DND-41 (cell line): ENCODE data around the gene GMPR.
"Not testable (repeated sequence)": the region's sequence is repeated elsewhere in the genome, so short reads cannot be mapped to it uniquely, and the experiment has no call there.

Experiments
- ATAC-seq: fragments of 200-7000 bp; cut with Tn5 transposase; 3 replicates; pipeline ENCODE4 v1.9.1; 2021; ENCODE audit warnings: low read depth; ENCODE audit not compliant: insufficient read depth
- DNase-seq: peaks from one replicate; pipeline ENCODE4 v3.0.0-alpha.2; 2020
- H2AFZ ChIP-seq: 2 replicates; pipeline ENCODE4 v1.6.0; 2012; ENCODE audit warnings: low read depth, low read length
- H3K27ac ChIP-seq: 2 replicates; pipeline ENCODE4 v1.5.1; 2012; ENCODE audit warnings: low read length, inconsistent platforms
- H3K27me3 ChIP-seq: fragments of 200-600 bp; sonication (generic); 2 replicates; pipeline ENCODE4 v1.6.0; 2012; ENCODE audit warnings: low read length, mild to moderate bottlenecking, inconsistent platforms; ENCODE audit not compliant: insufficient read depth, poor library complexity
- H3K36me3 ChIP-seq: 2 replicates; pipeline ENCODE4 v1.5.1; 2012; ENCODE audit warnings: low read length, inconsistent platforms; ENCODE audit not compliant: insufficient read depth
- H3K4me1 ChIP-seq: 2 replicates; pipeline ENCODE4 v1.5.1; 2012; ENCODE audit warnings: mild to moderate bottlenecking, low read length; ENCODE audit not compliant: insufficient read depth
- H3K4me2 ChIP-seq: 2 replicates; pipeline ENCODE4 v1.6.0; 2012; ENCODE audit warnings: mild to moderate bottlenecking, moderate library complexity, low read length, inconsistent platforms; ENCODE audit not compliant: insufficient read depth
- H3K4me3 ChIP-seq, 2 experiments: fragments of 200-600 bp in 1 of 2; shearing (Covaris generic) in 1 of 2; 2 replicates each; pipeline ENCODE4 v1.5.1; 2012 to 2016; ENCODE audit warnings: inconsistent platforms in 2 of 2, low read length in 2 of 2, mild to moderate bottlenecking in 2 of 2, low read depth in 1 of 2, moderate library complexity in 1 of 2
- H3K79me2 ChIP-seq: 2 replicates; pipeline ENCODE4 v1.6.0; 2012; ENCODE audit warnings: low read length, inconsistent platforms; ENCODE audit not compliant: insufficient read depth
- H3K9ac ChIP-seq: 2 replicates; pipeline ENCODE4 v1.6.0; 2012; ENCODE audit warnings: low read depth, mild to moderate bottlenecking, inconsistent platforms, low read length, moderate library complexity
- H3K9me3 ChIP-seq: 2 replicates; pipeline ENCODE4 v1.5.1; 2012; ENCODE audit warnings: low read length, moderate library complexity, mild to moderate bottlenecking, inconsistent platforms; ENCODE audit not compliant: insufficient read depth, severe bottlenecking
- H4K20me1 ChIP-seq: 2 replicates; pipeline ENCODE4 v1.6.0; 2012; ENCODE audit warnings: low read length; ENCODE audit not compliant: insufficient read depth
- EZH2 ChIP-seq: IDR thresholded peaks from 3 replicates; pipeline ENCODE4 v1.6.1; 2012; ENCODE audit warnings: borderline replicate concordance, low read depth, mild to moderate bottlenecking, moderate library complexity, low read length, inconsistent platforms; ENCODE audit not compliant: severe bottlenecking
- TF ChIP-seq, protein P1 (sequence below): IDR thresholded peaks from 2 replicates; pipeline ENCODE4 v1.5.1; 2012; ENCODE audit warnings: borderline replicate concordance, low read length, moderate library complexity, mild to moderate bottlenecking; ENCODE audit not compliant: poor library complexity, severe bottlenecking; ENCODE audit errors: extremely low read depth

GMPR gene

DNA sequence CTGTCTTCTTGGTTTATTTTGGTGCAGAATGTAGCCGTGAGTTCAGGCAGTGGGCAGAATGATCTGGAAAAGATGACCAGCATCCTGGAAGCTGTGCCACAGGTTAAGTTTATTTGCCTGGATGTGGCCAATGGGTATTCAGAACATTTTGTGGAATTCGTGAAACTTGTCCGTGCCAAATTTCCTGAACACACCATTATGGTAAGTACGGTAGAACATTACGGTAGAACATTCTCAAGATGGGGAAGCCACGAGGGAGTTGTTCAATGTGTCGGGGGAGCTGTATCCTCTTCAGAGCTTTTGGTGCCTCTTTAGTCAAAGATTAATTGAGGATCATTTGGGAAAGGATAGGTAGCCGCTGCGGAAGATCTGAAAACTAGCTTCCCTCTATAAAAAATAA lies 16.1 kb downstream of the GMPR start:
- DNase-seq (no peak), ATAC-seq (no peak)
- no peaks in the 10 kb centered on the region for H4K20me1 ChIP-seq
- no peaks in the 10 kb centered on the region for H3K4me1 ChIP-seq
- no peak overlapping the region for H2AFZ ChIP-seq
- H3K27ac ChIP-seq: no peak overlapping the region
- H3K4me2 ChIP-seq: no peak overlapping the region
- H3K27me3 ChIP-seq: no peaks in the 10 kb centered on the region
- no peaks in the 10 kb centered on the region for H3K36me3 ChIP-seq
- no peaks in the 10 kb centered on the region for H3K79me2 ChIP-seq
- H3K4me3 ChIP-seq: no peak overlapping the region
- no peak overlapping the region for H3K9ac ChIP-seq
- H3K9me3 ChIP-seq: no peaks in the 10 kb centered on the region
- no peak for TF ChIP-seq EZH2
- TF ChIP-seq, protein P1, sequence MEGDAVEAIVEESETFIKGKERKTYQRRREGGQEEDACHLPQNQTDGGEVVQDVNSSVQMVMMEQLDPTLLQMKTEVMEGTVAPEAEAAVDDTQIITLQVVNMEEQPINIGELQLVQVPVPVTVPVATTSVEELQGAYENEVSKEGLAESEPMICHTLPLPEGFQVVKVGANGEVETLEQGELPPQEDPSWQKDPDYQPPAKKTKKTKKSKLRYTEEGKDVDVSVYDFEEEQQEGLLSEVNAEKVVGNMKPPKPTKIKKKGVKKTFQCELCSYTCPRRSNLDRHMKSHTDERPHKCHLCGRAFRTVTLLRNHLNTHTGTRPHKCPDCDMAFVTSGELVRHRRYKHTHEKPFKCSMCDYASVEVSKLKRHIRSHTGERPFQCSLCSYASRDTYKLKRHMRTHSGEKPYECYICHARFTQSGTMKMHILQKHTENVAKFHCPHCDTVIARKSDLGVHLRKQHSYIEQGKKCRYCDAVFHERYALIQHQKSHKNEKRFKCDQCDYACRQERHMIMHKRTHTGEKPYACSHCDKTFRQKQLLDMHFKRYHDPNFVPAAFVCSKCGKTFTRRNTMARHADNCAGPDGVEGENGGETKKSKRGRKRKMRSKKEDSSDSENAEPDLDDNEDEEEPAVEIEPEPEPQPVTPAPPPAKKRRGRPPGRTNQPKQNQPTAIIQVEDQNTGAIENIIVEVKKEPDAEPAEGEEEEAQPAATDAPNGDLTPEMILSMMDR: no peak

DNA sequence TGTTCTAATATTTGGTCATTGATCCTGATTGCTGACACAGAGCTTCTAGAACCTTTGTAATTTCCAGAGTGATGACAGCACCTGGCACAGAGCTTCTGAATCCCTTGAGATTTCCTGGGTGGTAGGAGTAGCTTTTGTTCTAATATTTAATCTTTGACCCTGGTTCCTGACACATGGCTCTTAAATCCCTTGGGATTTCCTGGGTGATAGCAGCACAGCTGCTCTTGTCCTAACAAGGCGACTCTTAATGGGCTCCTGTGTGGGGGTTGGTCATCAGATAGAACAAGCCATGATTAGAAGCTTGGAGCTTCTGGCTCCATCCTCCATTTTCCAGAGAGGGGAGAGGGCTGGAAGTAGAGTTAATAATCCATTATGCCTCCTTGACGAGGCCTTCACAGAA lies 18.4 kb downstream of the GMPR start:
- H3K36me3 ChIP-seq: no peaks in the 10 kb centered on the region

DNA sequence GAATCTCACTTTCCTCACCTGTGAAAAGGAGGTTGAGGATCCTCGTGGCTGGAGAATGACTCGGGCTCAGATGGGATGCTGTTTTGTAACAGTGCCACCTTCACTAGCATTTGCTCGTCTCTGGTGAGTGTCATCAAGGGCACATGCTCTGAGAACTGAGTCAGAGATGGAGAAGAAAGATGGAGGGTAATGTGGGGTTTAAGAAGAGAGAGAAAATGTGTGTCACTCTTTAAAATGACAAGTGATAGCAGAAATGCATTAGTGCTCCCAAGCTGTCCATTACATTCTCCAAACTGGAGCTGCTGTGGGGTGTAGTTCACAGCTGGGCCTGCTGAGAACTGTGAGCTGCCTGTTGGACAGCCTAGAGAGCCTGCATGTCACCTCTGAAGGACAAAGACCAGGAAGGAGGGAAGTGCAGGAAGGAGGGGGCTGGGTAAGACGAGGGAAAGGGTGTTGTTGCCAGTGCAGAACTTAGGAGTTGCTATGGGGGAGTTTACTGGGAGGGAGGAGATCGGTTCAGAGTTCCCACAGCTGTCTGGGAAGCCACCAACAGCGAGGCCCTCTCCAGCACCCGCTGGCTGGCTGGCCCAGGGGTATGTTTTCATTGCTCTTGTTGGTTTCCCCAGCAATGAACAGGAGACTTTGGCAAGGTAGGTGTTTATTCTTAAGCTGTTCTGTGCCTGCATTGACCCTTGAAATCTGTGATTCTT lies 19.8 kb downstream of the GMPR start:
- TF ChIP-seq, protein P1: no peak
- no peak for TF ChIP-seq EZH2
- H3K79me2 ChIP-seq: no peaks in the 10 kb centered on the region
- no peaks in the 10 kb centered on the region for H3K4me1 ChIP-seq
- H3K4me3 ChIP-seq: no peak overlapping the region
- no peak overlapping the region for H3K9ac ChIP-seq
- no peaks in the 10 kb centered on the region for H3K36me3 ChIP-seq
- no peaks in the 10 kb centered on the region for H3K9me3 ChIP-seq
- H3K4me2 ChIP-seq: no peak overlapping the region
- DNase-seq: no peak
- no peak overlapping the region for H2AFZ ChIP-seq
- H3K27me3 ChIP-seq: no peaks in the 10 kb centered on the region
- no peak for ATAC-seq
- H3K27ac ChIP-seq: no peak overlapping the region
- no peaks in the 10 kb centered on the region for H4K20me1 ChIP-seq

More for the DNA sequence above, 18.4 kb downstream of the GMPR start:
- Histone ChIP-seq H3K4me3 (no peak overlapping the region), H2AFZ (no peak overlapping the region), H3K4me1 (no peaks in the 10 kb centered on the region), H3K9me3 (no peaks in the 10 kb centered on the region), H3K27ac (no peak overlapping the region), H3K4me2 (no peak overlapping the region), H3K79me2 (no peaks in the 10 kb centered on the region), H4K20me1 (no peaks in the 10 kb centered on the region), H3K9ac (no peak overlapping the region), H3K27me3 (no peaks in the 10 kb centered on the region)
- DNase-seq (no peak), ATAC-seq (no peak)
- TF ChIP-seq EZH2: no peak
- TF ChIP-seq, protein P1: no peak

DNA sequence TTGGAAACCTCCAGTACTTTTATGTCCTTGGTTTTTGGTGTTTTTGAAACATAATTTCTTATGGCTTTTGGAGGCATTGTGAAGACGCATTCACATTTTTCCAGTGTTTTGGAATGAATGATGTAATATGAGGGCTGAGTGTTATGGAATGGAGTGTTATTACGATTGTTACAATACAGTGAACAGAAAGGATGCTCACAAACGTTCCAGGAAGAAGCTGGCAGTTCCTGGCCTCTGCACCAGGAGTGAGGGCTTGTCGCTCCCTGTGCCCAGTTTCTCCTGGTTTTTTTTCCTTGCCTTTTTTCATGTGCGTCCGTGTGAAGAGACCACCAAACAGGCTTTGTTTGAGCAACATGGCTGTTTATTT lies 20.3 kb downstream of the GMPR start:
- ATAC-seq (no peak), DNase-seq (no peak)
- no peaks in the 10 kb centered on the region for H3K36me3 ChIP-seq
- no peak overlapping the region for H3K27ac ChIP-seq
- no peaks in the 10 kb centered on the region for H3K27me3 ChIP-seq
- no peak overlapping the region for H3K4me3 ChIP-seq
- no peaks in the 10 kb centered on the region for H4K20me1 ChIP-seq
- H3K4me2 ChIP-seq: no peak overlapping the region
- H3K9ac ChIP-seq: no peak overlapping the region
- no peaks in the 10 kb centered on the region for H3K79me2 ChIP-seq
- H2AFZ ChIP-seq: no peak overlapping the region
- no peaks in the 10 kb centered on the region for H3K9me3 ChIP-seq
- no peaks in the 10 kb centered on the region for H3K4me1 ChIP-seq
- TF ChIP-seq EZH2: no peak
- TF ChIP-seq, protein P1: no peak

DNA sequence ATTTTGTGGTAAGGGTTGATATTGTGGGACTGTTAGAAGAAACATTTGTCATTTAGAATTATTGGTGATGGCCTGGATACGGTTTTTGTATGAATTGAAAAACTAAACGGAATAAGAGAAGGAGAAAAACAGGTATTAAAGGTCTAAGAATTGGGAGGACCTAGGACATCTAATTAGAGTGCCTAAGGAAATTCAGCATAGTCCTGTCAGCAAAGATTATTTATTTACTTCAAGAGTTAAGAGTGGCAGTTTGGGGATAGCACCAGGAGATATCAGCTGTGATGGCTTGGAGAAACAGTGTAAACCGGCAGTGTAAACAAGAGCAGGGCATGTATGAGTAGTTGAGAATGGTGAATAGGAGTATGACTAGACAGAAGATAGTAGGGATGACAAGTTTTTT lies 21.2 kb downstream of the GMPR start:
- not testable (repeated sequence) for H3K9ac ChIP-seq, H3K36me3 ChIP-seq, H3K27ac ChIP-seq, ATAC-seq, H2AFZ ChIP-seq, H3K79me2 ChIP-seq, H3K4me1 ChIP-seq, H3K4me2 ChIP-seq, DNase-seq, H4K20me1 ChIP-seq, H3K9me3 ChIP-seq, H3K27me3 ChIP-seq, H3K4me3 ChIP-seq
